Caco-2 (cell line): ENCODE results near the gene CAND2. TPM values are rescaled to one million over a fixed set of nuclear protein-coding genes. Genes with fewer than 3 reads are reported as not detected.
A peak's percentile ranks its signal among the peaks of the same experiment; 100 is the strongest.
"Not testable (repeated sequence)": the region's sequence is repeated elsewhere in the genome, so short reads cannot be mapped to it uniquely, and the experiment has no call there.

Experiments
- BruUV-seq: library from RNA; stranded (reverse); fragments of 400-500 nt; replicated peaks from 2 replicates; lab custom pipeline; 2021; lab: Mats Ljungman, UMichigan
- CTCF ChIA-PET: fragments of 300-600 bp; sonication (Branson Sonifier 250); formaldehyde crosslinking; loops from one replicate; lab custom pipeline; 2022; ENCODE audit warnings: antibody characterized with exemption; lab: Charles Lee
- POLR2A ChIA-PET: fragments of 300-600 bp; sonication (Branson Sonifier 250); formaldehyde crosslinking; loops from one replicate; lab custom pipeline; 2022; ENCODE audit warnings: antibody characterized with exemption; lab: Charles Lee
- DNase-seq, 2 experiments: peaks; one replicate each; pipeline versions ENCODE4 v3.0.0 to v3.0.0-alpha.2; 2020 to 2022
- H3K27me3 ChIP-seq: replicated peaks from 2 replicates; pipeline ENCODE4 v1.6.0; 2011; ENCODE audit warnings: low read length; ENCODE audit not compliant: control insufficient read depth, insufficient read depth
- H3K36me3 ChIP-seq: 2 replicates; pipeline ENCODE4 v1.5.1; 2011; ENCODE audit warnings: low read length; ENCODE audit not compliant: control insufficient read depth, insufficient read depth
- H3K4me1 ChIP-seq: fragments of 250-450 bp; sonication (Bioruptor Pico); 2 replicates; pipeline ENCODE4 v1.5.1; 2020; ENCODE audit warnings: mild to moderate bottlenecking
- H3K4me3 ChIP-seq: 2 replicates; pipeline ENCODE4 v1.5.1; 2011; ENCODE audit warnings: low read depth, mild to moderate bottlenecking, control low read depth, low read length
- H3K9me3 ChIP-seq: fragments of 250-450 bp; sonication (Bioruptor Pico); 2 replicates; pipeline ENCODE4 v1.5.1; 2020; ENCODE audit warnings: mild to moderate bottlenecking, moderate library complexity
- H3K27ac Mint-ChIP-seq: one replicate; pipeline ENCODE4 v1.8.0; 2022; ENCODE audit warnings: mixed read lengths; ENCODE audit not compliant: unreplicated experiment
- H3K27me3 Mint-ChIP-seq: one replicate; pipeline ENCODE4 v1.8.0; 2022; ENCODE audit warnings: mixed read lengths; ENCODE audit not compliant: insufficient read depth, unreplicated experiment
- H3K36me3 Mint-ChIP-seq: one replicate; pipeline ENCODE4 v1.8.0; 2022; ENCODE audit warnings: mild to moderate bottlenecking, mixed read lengths; ENCODE audit not compliant: insufficient read depth, unreplicated experiment
- H3K4me1 Mint-ChIP-seq: one replicate; pipeline ENCODE4 v1.8.0; 2022; ENCODE audit warnings: low read depth, mixed read lengths; ENCODE audit not compliant: unreplicated experiment
- H3K4me3 Mint-ChIP-seq: one replicate; pipeline ENCODE4 v1.8.0; 2022; ENCODE audit warnings: mild to moderate bottlenecking, moderate library complexity, mixed read lengths; ENCODE audit not compliant: unreplicated experiment
- H3K9me3 Mint-ChIP-seq: one replicate; pipeline ENCODE4 v1.8.0; 2022; ENCODE audit warnings: mixed read lengths; ENCODE audit not compliant: unreplicated experiment
- CTCF ChIP-seq, 2 experiments: fragments of 200-600 bp in 1 of 2; IDR thresholded peaks; 1 replicate in 1 of 2; 2 replicates in 1 of 2; pipeline versions ENCODE4 v1.5.1 to v1.8.0; 2011 to 2022; ENCODE audit warnings: antibody characterized with exemption in 1 of 2, control low read depth in 1 of 2, inconsistent platforms in 1 of 2, low read depth in 1 of 2, low read length in 1 of 2, mild to moderate bottlenecking in 1 of 2, moderate library complexity in 1 of 2; ENCODE audit not compliant: insufficient read depth in 1 of 2, severe bottlenecking in 1 of 2, unreplicated experiment in 1 of 2
- intact Hi-C: fragments of 100-400 bp; cut with micrococcal nuclease; formaldehyde crosslinking; loops from one replicate; pipeline ENCODE4 v1.10.0; 2022; ENCODE audit not compliant: unreplicated experiment
- total RNA-seq: library from RNA; stranded (reverse); gene quantifications from 2 replicates; pipeline ENCODE4 v1.2.3, GENCODE V29; 2022

Gene CAND2
- total RNA-seq, 1 experiment from 2014 or later = not detected

GRCh38 chr3:12842469-12842868 lies 46.0 kb downstream of the CAND2 start:
- ChIA-PET POLR2A (no interaction called here), CTCF (interaction anchor here (1.5 kb wide), 1 partner anchor 49 kb away, joined by 5 read pairs; no protein-coding TSS in a partner anchor)
- TF ChIP-seq CTCF (IDR thresholded peaks at IDR 0.05; ENCODE audit: insufficient read depth in 1 of 2, low read depth in 1 of 2, low read length in 1 of 2, severe bottlenecking in 1 of 2, unreplicated experiment in 1 of 2) = no peak
- peaks cover 49% of the 10 kb centered on the region for H3K36me3 Mint-ChIP-seq
- DNase-seq = no peak
- Histone ChIP-seq H3K9me3 (no peaks in the 10 kb centered on the region), H3K36me3 (peaks cover 10% of the 10 kb centered on the region), H3K4me3 (no peak overlapping the region), H3K27me3 (no peaks in the 10 kb centered on the region), H3K4me1 (peaks cover 20% of the 10 kb centered on the region)
- peak overlapping the region; percentile 100 for H3K27ac Mint-ChIP-seq
- H3K4me3 Mint-ChIP-seq = peak overlapping the region; percentile 93
- H3K4me1 Mint-ChIP-seq = peaks cover 8% of the 10 kb centered on the region
- H3K27me3 Mint-ChIP-seq = no peaks in the 10 kb centered on the region
- intact Hi-C loops = no loop called here
- peaks cover 19% of the 10 kb centered on the region for H3K9me3 Mint-ChIP-seq
- no TSS peak for BruUV-seq

GRCh38 chr3:12845811-12846210 lies 49.3 kb downstream of the CAND2 start:
- H3K4me1 Mint-ChIP-seq = peaks cover 8% of the 10 kb centered on the region
- TF ChIP-seq CTCF (IDR thresholded peaks at IDR 0.05; ENCODE audit: insufficient read depth in 1 of 2, low read depth in 1 of 2, low read length in 1 of 2, severe bottlenecking in 1 of 2, unreplicated experiment in 1 of 2) = no peak
- Histone ChIP-seq H3K27me3 (no peaks in the 10 kb centered on the region), H3K4me1 (peaks cover 13% of the 10 kb centered on the region; the same call in 1 of the 2 replicates), H3K36me3 (no peaks in the 10 kb centered on the region), H3K9me3 (no peaks in the 10 kb centered on the region), H3K4me3 (no peak overlapping the region)
- no peak overlapping the region for H3K4me3 Mint-ChIP-seq
- H3K27ac Mint-ChIP-seq = no peak overlapping the region
- no peak for DNase-seq
- no peaks in the 10 kb centered on the region for H3K27me3 Mint-ChIP-seq
- peaks cover 15% of the 10 kb centered on the region for H3K36me3 Mint-ChIP-seq
- POLR2A ChIA-PET = no interaction called here
- BruUV-seq = no TSS peak
- intact Hi-C loops = no loop called here
- CTCF ChIA-PET = no interaction called here
- H3K9me3 Mint-ChIP-seq = peaks cover 19% of the 10 kb centered on the region

- Histone ChIP-seq H3K36me3 (no peaks in the 10 kb centered on the region), H3K9me3 (no peaks in the 10 kb centered on the region), H3K4me1 (peaks cover 2% of the 10 kb centered on the region; the same call in 1 of the 2 replicates), H3K4me3 (no peak overlapping the region), H3K27me3 (no peaks in the 10 kb centered on the region)
- no peak for TF ChIP-seq CTCF (IDR thresholded peaks at IDR 0.05; ENCODE audit: insufficient read depth in 1 of 2, low read depth in 1 of 2, low read length in 1 of 2, severe bottlenecking in 1 of 2, unreplicated experiment in 1 of 2)
- CTCF ChIA-PET = no interaction called here
- POLR2A ChIA-PET = no interaction called here
- DNase-seq = no peak
- Mint-ChIP-seq H3K4me3 (no peak overlapping the region), H3K36me3 (no peaks in the 10 kb centered on the region), H3K4me1 (peaks cover under 1% of the 10 kb centered on the region), H3K27ac (no peak overlapping the region), H3K27me3 (peaks cover 4% of the 10 kb centered on the region), H3K9me3 (peaks cover 1% of the 10 kb centered on the region)
- intact Hi-C loops = no loop called here
- BruUV-seq = no TSS peak
Observed at GRCh38 chr3:12852201-12852600, 55.7 kb downstream of the CAND2 start.

GRCh38 chr3:12853847-12854246 lies 57.4 kb downstream of the CAND2 start:
- H3K27ac Mint-ChIP-seq, H3K9me3 ChIP-seq, BruUV-seq, H3K4me1 ChIP-seq, CTCF ChIA-PET, H3K27me3 ChIP-seq, H3K36me3 Mint-ChIP-seq, DNase-seq, H3K27me3 Mint-ChIP-seq, H3K4me1 Mint-ChIP-seq, H3K36me3 ChIP-seq, POLR2A ChIA-PET, H3K9me3 Mint-ChIP-seq, H3K4me3 ChIP-seq, H3K4me3 Mint-ChIP-seq: not testable (repeated sequence)
- intact Hi-C loops = loop anchor here (1.0 kb wide), 1 partner anchor 13 kb away; the partner anchor contains the start of gene RPL32
